Measurements from ENCODE around the gene TEX54. TPM values are rescaled to one million over a fixed set of nuclear protein-coding genes. Genes with fewer than 3 reads are reported as not detected.
A peak's percentile ranks its signal among the peaks of the same experiment; 100 is the strongest.

TEX54 gene
- total and polyA plus RNA-seq, 4 experiments from 2014 or later, result 1.3 to 1.9 TPM; not detected in 2

- Histone ChIP-seq H3K36me3 (ENCODE audit: insufficient read depth, low read length) (peaks cover 37% of the 10 kb centered on the region), H3K9me3 (ENCODE audit: control insufficient read depth in 1 of 2, low read length in 2 of 2) (no peaks in the 10 kb centered on the region), H3K4me1 (ENCODE audit: insufficient read depth, low read length) (peaks cover 22% of the 10 kb centered on the region), H3K27ac (ENCODE audit: low read depth, low read length) (peak overlapping the region; percentile 94), H3K4me3 (ENCODE audit: low read length in 2 of 2) (peak overlapping the region; percentile 87 to 93), H3K27me3 (ENCODE audit: insufficient read depth, low read length) (no peaks in the 10 kb centered on the region)
- intact Hi-C loops (cut with micrococcal nuclease), result loop anchor here (1.0 kb wide), 7 partner anchors 12 to 77 kb away; partner anchors contain the start of genes STX5, TEX54, TMEM179B and TMEM223
- POLR2A ChIA-PET (ENCODE audit: partially characterized antibody), result interaction anchor here (0.6 to 25.8 kb wide), 12 partner anchors 11 to 212 kb away, joined by 3 to 801 read pairs (median 4); partner anchors contain the start of genes HNRNPUL2, POLR2G, SLC3A2 and STX5
- Mint-ChIP-seq H3K4me1 (peaks cover 20 to 43% (median 32%) of the 10 kb centered on the region in 4 donors), H3K27ac (peak overlapping the region; percentile 97 to 99 (median 98)), H3K4me3 (peak overlapping the region; percentile 97 to 100 (median 99)), H3K27me3 (peaks cover 0 to 2% of the 10 kb centered on the region in 2 donors), H3K36me3 (peaks cover 28 to 50% of the 10 kb centered on the region in 2 donors), H3K9me3 (peaks cover 0 to 3% (median 0%) of the 10 kb centered on the region in 8 donors)
- no peak for DNase-seq
- CTCF ChIA-PET (ENCODE audit: partially characterized antibody), result interaction anchor here (1.4 kb wide), 1 partner anchor 17 kb away, joined by 7 read pairs; the partner anchor contains the start of gene TMEM179B
Observed at GRCh38 chr11:62804310-62805075, 28.1 kb downstream of the TEX54 start.

GRCh38 chr11:62801071-62801470, 31.6 kb downstream of the TEX54 start:
- Mint-ChIP-seq H3K36me3 (peaks cover 43 to 81% of the 10 kb centered on the region in 2 donors), H3K27me3 (peaks cover 0 to 2% of the 10 kb centered on the region in 2 donors), H3K4me1 (peaks cover 22 to 37% (median 27%) of the 10 kb centered on the region in 4 donors), H3K4me3 (no peak overlapping the region), H3K9me3 (peaks cover 0 to 5% (median 0%) of the 10 kb centered on the region in 8 donors), H3K27ac (peak overlapping the region in 2 of 7 donors; percentile 15 to 97)
- Histone ChIP-seq H3K4me1 (ENCODE audit: insufficient read depth, low read length) (peaks cover 19% of the 10 kb centered on the region), H3K27ac (ENCODE audit: low read depth, low read length) (no peak overlapping the region), H3K27me3 (ENCODE audit: insufficient read depth, low read length) (no peaks in the 10 kb centered on the region), H3K4me3 (ENCODE audit: low read length in 2 of 2) (no peak overlapping the region), H3K9me3 (ENCODE audit: control insufficient read depth in 1 of 2, low read length in 2 of 2) (no peaks in the 10 kb centered on the region), H3K36me3 (ENCODE audit: insufficient read depth, low read length) (peaks cover 69% of the 10 kb centered on the region)
- intact Hi-C loops (cut with micrococcal nuclease), result no loop called here
- CTCF ChIA-PET (ENCODE audit: partially characterized antibody), result interaction anchor here (0.7 to 2.5 kb wide), 5 partner anchors 13 to 376 kb away, joined by 3 to 7 read pairs (median 4); partner anchors contain the start of gene TMEM179B
- DNase-seq, result no peak
- POLR2A ChIA-PET (ENCODE audit: partially characterized antibody), result interaction anchor here (1.0 to 25.8 kb wide), 5 partner anchors 10 to 80 kb away, joined by 3 to 801 read pairs (median 76); partner anchors contain the start of genes SLC3A2, STX5, TAF6L and TEX54

GRCh38 chr11:62799486-62799885, 33.2 kb downstream of the TEX54 start:
- Histone ChIP-seq H3K4me1 (ENCODE audit: insufficient read depth, low read length) (peaks cover 13% of the 10 kb centered on the region), H3K27ac (ENCODE audit: low read depth, low read length) (no peak overlapping the region), H3K4me3 (ENCODE audit: low read length in 2 of 2) (no peak overlapping the region), H3K27me3 (ENCODE audit: insufficient read depth, low read length) (no peaks in the 10 kb centered on the region), H3K36me3 (ENCODE audit: insufficient read depth, low read length) (peaks cover 85% of the 10 kb centered on the region), H3K9me3 (ENCODE audit: control insufficient read depth in 1 of 2, low read length in 2 of 2) (no peaks in the 10 kb centered on the region)
- intact Hi-C loops (cut with micrococcal nuclease), result no loop called here
- Mint-ChIP-seq H3K4me1 (peaks cover 16 to 30% (median 21%) of the 10 kb centered on the region in 4 donors), H3K4me3 (no peak overlapping the region), H3K9me3 (peaks cover 0 to 2% (median 0%) of the 10 kb centered on the region in 8 donors), H3K27ac (peak overlapping the region in 4 of 7 donors; percentile 7 to 57 (median 47)), H3K36me3 (peaks cover 57 to 86% of the 10 kb centered on the region in 2 donors), H3K27me3 (no peaks in the 10 kb centered on the region)
- ChIA-PET POLR2A (ENCODE audit: partially characterized antibody) (interaction anchor here (1.5 to 25.8 kb wide), 4 partner anchors 8 to 56 kb away, joined by 3 to 801 read pairs (median 132); partner anchors contain the start of genes POLR2G, STX5, TEX54 and TMEM179B), CTCF (ENCODE audit: partially characterized antibody) (interaction anchor here (0.7 to 2.5 kb wide), 2 partner anchors 11 to 40 kb away, joined by 3 to 7 read pairs; partner anchors contain the start of genes TMEM179B and WDR74)
- DNase-seq, result no peak

GRCh38 chr11:62796281-62796680, 36.4 kb downstream of the TEX54 start:
- Histone ChIP-seq H3K4me3 (ENCODE audit: low read length in 2 of 2) (no peak overlapping the region), H3K9me3 (ENCODE audit: control insufficient read depth in 1 of 2, low read length in 2 of 2) (no peaks in the 10 kb centered on the region), H3K27ac (ENCODE audit: low read depth, low read length) (no peak overlapping the region), H3K4me1 (ENCODE audit: insufficient read depth, low read length) (peaks cover 12% of the 10 kb centered on the region), H3K27me3 (ENCODE audit: insufficient read depth, low read length) (no peaks in the 10 kb centered on the region), H3K36me3 (ENCODE audit: insufficient read depth, low read length) (peaks cover 83% of the 10 kb centered on the region)
- intact Hi-C loops (cut with micrococcal nuclease), result loop anchor here (1.0 kb wide), 1 partner anchor 11 kb away; no protein-coding TSS in a partner anchor
- peak overlapping the region in 4 of 7 donors; percentile 29 to 71 (median 54) for H3K27ac Mint-ChIP-seq
- H3K4me1 Mint-ChIP-seq, result peaks cover 14 to 29% (median 17%) of the 10 kb centered on the region in 4 donors
- H3K4me3 Mint-ChIP-seq, result no peak overlapping the region
- POLR2A ChIA-PET (ENCODE audit: partially characterized antibody), result interaction anchor here (1.1 to 25.8 kb wide), 9 partner anchors 8 to 204 kb away, joined by 3 to 801 read pairs (median 4); partner anchors contain the start of genes C11orf98, CSKMT, NXF1 and STX5
- CTCF ChIA-PET (ENCODE audit: partially characterized antibody), result interaction anchor here (0.7 to 3.4 kb wide), 2 partner anchors 10 to 11 kb away, joined by 3 to 19 read pairs; no protein-coding TSS in a partner anchor
- no peak for DNase-seq
- peaks cover 0 to 2% (median 0%) of the 10 kb centered on the region in 8 donors for H3K9me3 Mint-ChIP-seq
- peaks cover 57 to 78% of the 10 kb centered on the region in 2 donors for H3K36me3 Mint-ChIP-seq
- H3K27me3 Mint-ChIP-seq, result no peaks in the 10 kb centered on the region

- no peak overlapping the region for H3K27ac ChIP-seq (ENCODE audit: low read depth, low read length)
- intact Hi-C loops (cut with micrococcal nuclease), result no loop called here
- peaks cover 32% of the 10 kb centered on the region for H3K4me1 ChIP-seq (ENCODE audit: insufficient read depth, low read length)
- ChIA-PET CTCF (ENCODE audit: partially characterized antibody) (interaction anchor here (0.7 to 3.4 kb wide), 5 partner anchors 9 to 252 kb away, joined by 3 to 19 read pairs (median 3); partner anchors contain the start of gene SLC3A2), POLR2A (ENCODE audit: partially characterized antibody) (interaction anchor here (1.2 to 25.8 kb wide), 7 partner anchors 8 to 129 kb away, joined by 3 to 801 read pairs (median 7); partner anchors contain the start of genes C11orf98, CSKMT, NXF1 and STX5)
- H3K9me3 ChIP-seq (ENCODE audit: control insufficient read depth in 1 of 2, low read length in 2 of 2), result no peaks in the 10 kb centered on the region
- no peak overlapping the region for H3K4me3 ChIP-seq (ENCODE audit: low read length in 2 of 2)
- no peaks in the 10 kb centered on the region for H3K27me3 Mint-ChIP-seq
- H3K27ac Mint-ChIP-seq, result peak overlapping the region in 5 of 7 donors; percentile 12 to 88 (median 43)
- no peak for DNase-seq
- peaks cover 48 to 83% of the 10 kb centered on the region in 2 donors for H3K36me3 Mint-ChIP-seq
- peak overlapping the region in 3 of 8 donors; percentile 1 to 68 (median 36) for H3K4me3 Mint-ChIP-seq
- H3K27me3 ChIP-seq (ENCODE audit: insufficient read depth, low read length), result no peaks in the 10 kb centered on the region
- peaks cover 0 to 2% (median 0%) of the 10 kb centered on the region in 8 donors for H3K9me3 Mint-ChIP-seq
- H3K4me1 Mint-ChIP-seq, result peaks cover 26 to 49% (median 33%) of the 10 kb centered on the region in 4 donors
- H3K36me3 ChIP-seq (ENCODE audit: insufficient read depth, low read length), result peaks cover 74% of the 10 kb centered on the region
Observed at GRCh38 chr11:62794201-62794775, 38.4 kb downstream of the TEX54 start.

GRCh38 chr11:62792202-62792575, 40.5 kb downstream of the TEX54 start:
- Histone ChIP-seq H3K4me1 (ENCODE audit: insufficient read depth, low read length) (peaks cover 46% of the 10 kb centered on the region), H3K27ac (ENCODE audit: low read depth, low read length) (peak overlapping the region; percentile 84), H3K27me3 (ENCODE audit: insufficient read depth, low read length) (no peaks in the 10 kb centered on the region), H3K4me3 (ENCODE audit: low read length in 2 of 2) (peak overlapping the region; percentile 24 to 66), H3K36me3 (ENCODE audit: insufficient read depth, low read length) (peaks cover 60% of the 10 kb centered on the region), H3K9me3 (ENCODE audit: control insufficient read depth in 1 of 2, low read length in 2 of 2) (no peaks in the 10 kb centered on the region)
- peak overlapping the region; percentile 89 to 98 (median 94) for H3K27ac Mint-ChIP-seq
- H3K36me3 Mint-ChIP-seq, result peaks cover 37 to 77% of the 10 kb centered on the region in 2 donors
- peaks cover 31 to 70% (median 48%) of the 10 kb centered on the region in 4 donors for H3K4me1 Mint-ChIP-seq
- intact Hi-C loops (cut with micrococcal nuclease), result loop anchor here (1.0 kb wide), 2 partner anchors 13 to 63 kb away; partner anchors contain the start of gene NXF1
- peak in 1 of 5 donors; percentile 61 for DNase-seq
- H3K4me3 Mint-ChIP-seq, result peak overlapping the region; percentile 83 to 95 (median 88)
- ChIA-PET CTCF (ENCODE audit: partially characterized antibody) (interaction anchor here (1.0 kb wide), 1 partner anchor 63 kb away, joined by 3 read pairs; no protein-coding TSS in a partner anchor), POLR2A (ENCODE audit: partially characterized antibody) (interaction anchor here (1.0 to 25.8 kb wide), 14 partner anchors 12 to 191 kb away, joined by 3 to 801 read pairs (median 8); partner anchors contain the start of genes B3GAT3, HNRNPUL2, MTA2 and NXF1)
- H3K9me3 Mint-ChIP-seq, result peaks cover 0 to 2% (median 0%) of the 10 kb centered on the region in 8 donors
- no peaks in the 10 kb centered on the region for H3K27me3 Mint-ChIP-seq
